ENCODE measurements around the gene TMBIM1.
A peak's percentile ranks its signal among the peaks of the same experiment; 100 is the strongest.

Gene TMBIM1

GRCh38 chr2:218328294-218328693 is 36.0 kb upstream of the TMBIM1 start:
- DNase-seq (ENCODE audit: low read depth, low spot score), result no peak
- Histone ChIP-seq H3K36me3 (ENCODE audit: control insufficient read depth, insufficient read depth, low read length) (no peaks in the 10 kb centered on the region), H3K4me1 (ENCODE audit: control insufficient read depth, insufficient read depth, low read length) (peaks cover 10% of the 10 kb centered on the region), H3K4me3 (ENCODE audit: low read length) (no peak overlapping the region), H3K27me3 (ENCODE audit: control insufficient read depth, insufficient read depth, low read length) (no peaks in the 10 kb centered on the region), H3K9me3 (ENCODE audit: control insufficient read depth, insufficient read depth, low read length) (no peaks in the 10 kb centered on the region), H3K27ac (ENCODE audit: low read length) (no peak overlapping the region)
- no CpG with 5 or more reads among the region's 2 CpGs for WGBS (ENCODE audit: insufficient coverage, insufficient read length)

GRCh38 chr2:218327451-218328210 is 35.3 kb upstream of the TMBIM1 start:
- WGBS (ENCODE audit: insufficient coverage, insufficient read length), result no CpG with 5 or more reads among the region's 11 CpGs
- peaks cover 10% of the 10 kb centered on the region for H3K4me1 ChIP-seq (ENCODE audit: control insufficient read depth, insufficient read depth, low read length)
- H3K27me3 ChIP-seq (ENCODE audit: control insufficient read depth, insufficient read depth, low read length), result no peaks in the 10 kb centered on the region
- DNase-seq (ENCODE audit: low read depth, low spot score), result no peak
- H3K36me3 ChIP-seq (ENCODE audit: control insufficient read depth, insufficient read depth, low read length), result no peaks in the 10 kb centered on the region
- H3K9me3 ChIP-seq (ENCODE audit: control insufficient read depth, insufficient read depth, low read length), result no peaks in the 10 kb centered on the region
- H3K4me3 ChIP-seq (ENCODE audit: low read length), result no peak overlapping the region
- H3K27ac ChIP-seq (ENCODE audit: low read length), result no peak overlapping the region

GRCh38 chr2:218326315-218326714 is 34.0 kb upstream of the TMBIM1 start:
- Histone ChIP-seq H3K36me3 (ENCODE audit: control insufficient read depth, insufficient read depth, low read length) (no peaks in the 10 kb centered on the region), H3K4me3 (ENCODE audit: low read length) (no peak overlapping the region), H3K27ac (ENCODE audit: low read length) (no peak overlapping the region), H3K4me1 (ENCODE audit: control insufficient read depth, insufficient read depth, low read length) (peaks cover 13% of the 10 kb centered on the region), H3K27me3 (ENCODE audit: control insufficient read depth, insufficient read depth, low read length) (no peaks in the 10 kb centered on the region), H3K9me3 (ENCODE audit: control insufficient read depth, insufficient read depth, low read length) (no peaks in the 10 kb centered on the region)
- WGBS (ENCODE audit: insufficient coverage, insufficient read length), result no CpG with 5 or more reads among the region's 2 CpGs
- no peak for DNase-seq (ENCODE audit: low read depth, low spot score)

GRCh38 chr2:218325566-218326160 is 33.4 kb upstream of the TMBIM1 start:
- H3K36me3 ChIP-seq (ENCODE audit: control insufficient read depth, insufficient read depth, low read length), result no peaks in the 10 kb centered on the region
- H3K27me3 ChIP-seq (ENCODE audit: control insufficient read depth, insufficient read depth, low read length), result no peaks in the 10 kb centered on the region
- DNase-seq (ENCODE audit: low read depth, low spot score), result no peak
- H3K4me1 ChIP-seq (ENCODE audit: control insufficient read depth, insufficient read depth, low read length), result peaks cover 13% of the 10 kb centered on the region
- no peaks in the 10 kb centered on the region for H3K9me3 ChIP-seq (ENCODE audit: control insufficient read depth, insufficient read depth, low read length)
- no peak overlapping the region for H3K27ac ChIP-seq (ENCODE audit: low read length)
- H3K4me3 ChIP-seq (ENCODE audit: low read length), result no peak overlapping the region
- no CpG with 5 or more reads among the region's 4 CpGs for WGBS (ENCODE audit: insufficient coverage, insufficient read length)

- no CpG with 5 or more reads among the region's 24 CpGs for WGBS (ENCODE audit: insufficient coverage, insufficient read length)
- Histone ChIP-seq H3K27me3 (ENCODE audit: control insufficient read depth, insufficient read depth, low read length) (no peaks in the 10 kb centered on the region), H3K4me1 (ENCODE audit: control insufficient read depth, insufficient read depth, low read length) (peaks cover 11% of the 10 kb centered on the region; the same call in 1 of the 2 replicates), H3K4me3 (ENCODE audit: low read length) (peak overlapping the region; percentile 60; the same call in 1 of the 2 replicates), H3K36me3 (ENCODE audit: control insufficient read depth, insufficient read depth, low read length) (no peaks in the 10 kb centered on the region), H3K9me3 (ENCODE audit: control insufficient read depth, insufficient read depth, low read length) (no peaks in the 10 kb centered on the region), H3K27ac (ENCODE audit: low read length) (no peak overlapping the region)
- DNase-seq (ENCODE audit: low read depth, low spot score), result peak; percentile 75
Observed at GRCh38 chr2:218323526-218324472, 31.5 kb upstream of the TMBIM1 start.

GRCh38 chr2:218322768-218323525 is 30.6 kb upstream of the TMBIM1 start:
- Histone ChIP-seq H3K27ac (ENCODE audit: low read length) (no peak overlapping the region), H3K4me3 (ENCODE audit: low read length) (peak overlapping the region; percentile 60; the same call in 1 of the 2 replicates), H3K4me1 (ENCODE audit: control insufficient read depth, insufficient read depth, low read length) (peaks cover 11% of the 10 kb centered on the region; the same call in 1 of the 2 replicates), H3K9me3 (ENCODE audit: control insufficient read depth, insufficient read depth, low read length) (no peaks in the 10 kb centered on the region), H3K36me3 (ENCODE audit: control insufficient read depth, insufficient read depth, low read length) (no peaks in the 10 kb centered on the region), H3K27me3 (ENCODE audit: control insufficient read depth, insufficient read depth, low read length) (no peaks in the 10 kb centered on the region)
- WGBS (ENCODE audit: insufficient coverage, insufficient read length), result no CpG with 5 or more reads among the region's 69 CpGs
- peak; percentile 85 for DNase-seq (ENCODE audit: low read depth, low spot score)

GRCh38 chr2:218320704-218321336 is 28.5 kb upstream of the TMBIM1 start:
- Histone ChIP-seq H3K27ac (ENCODE audit: low read length) (no peak overlapping the region), H3K4me1 (ENCODE audit: control insufficient read depth, insufficient read depth, low read length) (peaks cover 7% of the 10 kb centered on the region; the same call in 1 of the 2 replicates), H3K4me3 (ENCODE audit: low read length) (no peak overlapping the region), H3K36me3 (ENCODE audit: control insufficient read depth, insufficient read depth, low read length) (no peaks in the 10 kb centered on the region), H3K27me3 (ENCODE audit: control insufficient read depth, insufficient read depth, low read length) (no peaks in the 10 kb centered on the region), H3K9me3 (ENCODE audit: control insufficient read depth, insufficient read depth, low read length) (no peaks in the 10 kb centered on the region)
- WGBS (ENCODE audit: insufficient coverage, insufficient read length), result no CpG with 5 or more reads among the region's 3 CpGs
- no peak for DNase-seq (ENCODE audit: low read depth, low spot score)

GRCh38 chr2:218319813-218320365 is 27.6 kb upstream of the TMBIM1 start:
- Histone ChIP-seq H3K27me3 (ENCODE audit: control insufficient read depth, insufficient read depth, low read length) (no peaks in the 10 kb centered on the region), H3K4me1 (ENCODE audit: control insufficient read depth, insufficient read depth, low read length) (peaks cover 7% of the 10 kb centered on the region; the same call in 1 of the 2 replicates), H3K36me3 (ENCODE audit: control insufficient read depth, insufficient read depth, low read length) (no peaks in the 10 kb centered on the region), H3K27ac (ENCODE audit: low read length) (no peak overlapping the region), H3K9me3 (ENCODE audit: control insufficient read depth, insufficient read depth, low read length) (no peaks in the 10 kb centered on the region), H3K4me3 (ENCODE audit: low read length) (no peak overlapping the region)
- DNase-seq (ENCODE audit: low read depth, low spot score), result no peak
- WGBS (ENCODE audit: insufficient coverage, insufficient read length), result no CpG with 5 or more reads among the region's 6 CpGs

GRCh38 chr2:218318241-218318640 is 25.9 kb upstream of the TMBIM1 start:
- H3K4me1 ChIP-seq (ENCODE audit: control insufficient read depth, insufficient read depth, low read length), result peaks cover 3% of the 10 kb centered on the region; the same call in 1 of the 2 replicates
- H3K27ac ChIP-seq (ENCODE audit: low read length), result no peak overlapping the region
- H3K4me3 ChIP-seq (ENCODE audit: low read length), result no peak overlapping the region
- no peak for DNase-seq (ENCODE audit: low read depth, low spot score)
- H3K27me3 ChIP-seq (ENCODE audit: control insufficient read depth, insufficient read depth, low read length), result no peaks in the 10 kb centered on the region
- no CpG with 5 or more reads among the region's 7 CpGs for WGBS (ENCODE audit: insufficient coverage, insufficient read length)
- H3K36me3 ChIP-seq (ENCODE audit: control insufficient read depth, insufficient read depth, low read length), result no peaks in the 10 kb centered on the region
- no peaks in the 10 kb centered on the region for H3K9me3 ChIP-seq (ENCODE audit: control insufficient read depth, insufficient read depth, low read length)
